GM18508 (cell line): Measurements from ENCODE around the gene SNX5.

Experiments
- ATAC-seq: cut with Tn5 transposase; IDR thresholded peaks from one replicate; pipeline ENCODE4 v1.9.1; 2021; ENCODE audit warnings: moderate number of reproducible peaks; ENCODE audit not compliant: insufficient read depth, unreplicated experiment

The SNX5 gene

GRCh38 chr20:17993546-17993945 lies 25.0 kb upstream of the SNX5 start:
- ATAC-seq = no peak

GRCh38 chr20:17992847-17993513 lies 24.4 kb upstream of the SNX5 start:
- ATAC-seq = no peak

GRCh38 chr20:17992224-17992637 lies 23.6 kb upstream of the SNX5 start:
- ATAC-seq = no peak

- no peak for ATAC-seq
These were observed 21.8 kb upstream of the SNX5 start for GRCh38 chr20:17990278-17990972.

GRCh38 chr20:17987988-17988387 lies 19.4 kb upstream of the SNX5 start:
- ATAC-seq = no peak

- ATAC-seq = no peak
These were observed 16.9 kb upstream of the SNX5 start for GRCh38 chr20:17985388-17986018.

- no peak for ATAC-seq
These were observed 7.7 kb upstream of the SNX5 start for GRCh38 chr20:17976305-17976704.

- ATAC-seq = no peak
These were observed 3.5 kb upstream of the SNX5 start for GRCh38 chr20:17972121-17972520.

GRCh38 chr20:17971300-17972013 lies 2.9 kb upstream of the SNX5 start:
- ATAC-seq = no peak

GRCh38 chr20:17969884-17970409 lies 1.4 kb upstream of the SNX5 start:
- no peak for ATAC-seq

GRCh38 chr20:17969278-17969883 lies 787 bp upstream of the SNX5 start:
- ATAC-seq = peak; percentile 1

GRCh38 chr20:17967521-17968365 lies 851 bp downstream of the SNX5 start:
- no peak for ATAC-seq

- ATAC-seq = no peak
These were observed 1.9 kb downstream of the SNX5 start for GRCh38 chr20:17966432-17967310.

- ATAC-seq = no peak
These were observed 3.4 kb downstream of the SNX5 start for GRCh38 chr20:17965042-17965697.

GRCh38 chr20:17964632-17965031 lies 4.0 kb downstream of the SNX5 start:
- ATAC-seq = no peak

GRCh38 chr20:17964073-17964472 lies 4.5 kb downstream of the SNX5 start:
- ATAC-seq = no peak

- no peak for ATAC-seq
These were observed 5.3 kb downstream of the SNX5 start for GRCh38 chr20:17963114-17963897.
